Measurements from ENCODE around the gene ATP1B1. TPM values are rescaled to one million over a fixed set of nuclear protein-coding genes. Genes with fewer than 3 reads are reported as not detected.

ATP1B1 gene
- total and polyA plus RNA-seq, 9 of the 15 experiments (the other 6 are each of a cell fraction or from before 2014, with no cell fraction given), result 0.76 to 3.0 (median 1.7) TPM

DNA sequence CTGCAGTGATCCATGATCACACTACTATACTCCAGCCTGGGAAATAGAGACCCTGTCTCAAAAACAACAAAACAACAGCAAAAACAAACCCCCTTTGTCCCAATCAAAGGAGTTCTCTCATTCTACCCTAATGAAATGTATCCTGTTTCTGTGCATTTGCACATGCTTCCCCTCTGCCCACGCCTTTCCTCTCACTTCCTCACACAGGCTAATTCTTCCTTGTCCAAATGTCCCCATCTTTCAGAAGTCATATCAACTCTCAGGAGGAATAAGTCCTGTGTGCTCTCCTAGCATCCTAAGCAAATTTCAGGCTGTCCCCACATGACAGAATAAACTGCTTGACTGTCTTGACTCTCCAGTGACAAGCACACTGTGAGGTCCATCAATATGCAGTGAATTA lies 8.1 kb upstream of the ATP1B1 start (continued):
- no peak for TF ChIP-seq TCFL5 (CRISPR knock-in tag; conservative IDR thresholded peaks at IDR 0.05)
- TF ChIP-seq, protein P1, sequence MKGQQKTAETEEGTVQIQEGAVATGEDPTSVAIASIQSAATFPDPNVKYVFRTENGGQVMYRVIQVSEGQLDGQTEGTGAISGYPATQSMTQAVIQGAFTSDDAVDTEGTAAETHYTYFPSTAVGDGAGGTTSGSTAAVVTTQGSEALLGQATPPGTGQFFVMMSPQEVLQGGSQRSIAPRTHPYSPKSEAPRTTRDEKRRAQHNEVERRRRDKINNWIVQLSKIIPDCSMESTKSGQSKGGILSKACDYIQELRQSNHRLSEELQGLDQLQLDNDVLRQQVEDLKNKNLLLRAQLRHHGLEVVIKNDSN (CRISPR knock-in tag; IDR thresholded peaks at IDR 0.05), result no peak

DNA sequence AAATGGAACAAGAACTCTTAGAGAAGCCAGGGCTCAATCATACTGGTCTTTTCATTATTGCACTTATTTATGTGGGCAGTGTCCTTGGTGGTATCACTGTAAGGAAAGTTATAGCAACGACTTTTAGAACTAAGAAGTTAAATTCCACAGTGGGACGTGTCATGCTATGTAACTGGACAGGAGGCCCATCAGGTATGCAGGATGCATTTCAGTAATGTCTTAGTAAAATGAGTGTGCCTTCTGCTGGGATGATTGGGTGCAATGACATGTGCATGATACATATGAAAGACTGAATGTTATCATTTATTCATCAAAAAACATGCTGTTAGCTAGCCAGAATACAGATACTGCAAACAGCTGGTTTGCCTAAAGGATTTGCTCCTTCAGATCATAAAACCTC lies 6.9 kb upstream of the ATP1B1 start:
- Histone ChIP-seq H3K27me3 (ENCODE audit: control insufficient read depth in 2 of 2, insufficient read depth in 2 of 2, low read length in 2 of 2) (peaks cover 14 to 44% of the 10 kb centered on the region in 2 experiments), H3K4me1 (replicated peaks in 1 of 2; ENCODE audit: control insufficient read depth in 2 of 2, insufficient read depth in 2 of 2, low read length in 2 of 2) (no peaks in the 10 kb centered on the region), H3K9me3 (replicated peaks; ENCODE audit: control insufficient read depth, insufficient read depth, low read depth, low read length) (no peaks in the 10 kb centered on the region), H3K9ac (ENCODE audit: insufficient read depth in 1 of 2, low read depth in 2 of 2, low read length in 2 of 2) (no peak overlapping the region), H4K20me1 (replicated peaks; ENCODE audit: control insufficient read depth, insufficient read depth, low read length) (no peaks in the 10 kb centered on the region), H3K79me2 (ENCODE audit: control insufficient read depth, insufficient read depth, low read length) (no peaks in the 10 kb centered on the region), H3K4me3 (no peak overlapping the region), H3K36me3 (ENCODE audit: control insufficient read depth, insufficient read depth, low read length) (no peaks in the 10 kb centered on the region), H2AFZ (ENCODE audit: low read depth, low read length) (no peak overlapping the region), H3K9me1 (ENCODE audit: control insufficient read depth, insufficient read depth, low read length) (no peaks in the 10 kb centered on the region), H3K27ac (ENCODE audit: extremely low read depth, low read depth, low read length) (no peak overlapping the region), H3K4me2 (ENCODE audit: insufficient read depth, low read length) (no peak overlapping the region)
- ATAC-seq (no peak), FAIRE-seq (no peak), DNase-seq (ENCODE audit: extremely low read depth in 1 of 4, low spot score in 3 of 4) (no peak)
- no TSS peak for BruUV-seq (replicated peaks)
- ChIA-PET CTCF (ENCODE audit: low intra/inter-chr PET ratio) (no interaction called here), POLR2A (no interaction called here)
- WGBS (ENCODE audit: insufficient coverage, low coverage, missing lambda C conversion rate), result 5% methylated on average over 2 of the region's 2 CpGs
- intact Hi-C loops (cut with micrococcal nuclease), result no loop called here
- in situ Hi-C loops (cut with MboI), result no loop called here
- TF ChIP-seq SUPT5H (IDR thresholded peaks at IDR 0.05) (no peak), TSC22D4 (tag; IDR thresholded peaks at IDR 0.05) (no peak), NCOA2 (IDR thresholded peaks at IDR 0.05; ENCODE audit: partially characterized antibody in 2 of 2) (no peak), MYC (IDR thresholded peaks at IDR 0.05; ENCODE audit: low read depth, low read length) (no peak), MYC (CRISPR knock-in tag; IDR thresholded peaks at IDR 0.05; ENCODE audit: borderline replicate concordance, low read depth) (no peak), MEF2D (tag; conservative IDR thresholded peaks at IDR 0.05; ENCODE audit: low read depth) (no peak), PRPF4 (IDR thresholded peaks at IDR 0.05; ENCODE audit: insufficient read depth, low read depth, low read length, poor library complexity, severe bottlenecking) (no peak), ZNF766 (CRISPR knock-in tag; conservative IDR thresholded peaks at IDR 0.05) (no peak), L3MBTL2 (IDR thresholded peaks at IDR 0.05) (no peak), SMAD4 (CRISPR knock-in tag; conservative IDR thresholded peaks at IDR 0.05) (no peak), SAP30 (IDR thresholded peaks at IDR 0.05; ENCODE audit: borderline replicate concordance, insufficient read depth, low read depth, low read length, poor library complexity, severe bottlenecking) (no peak)
- TF ChIP-seq, protein P2, sequence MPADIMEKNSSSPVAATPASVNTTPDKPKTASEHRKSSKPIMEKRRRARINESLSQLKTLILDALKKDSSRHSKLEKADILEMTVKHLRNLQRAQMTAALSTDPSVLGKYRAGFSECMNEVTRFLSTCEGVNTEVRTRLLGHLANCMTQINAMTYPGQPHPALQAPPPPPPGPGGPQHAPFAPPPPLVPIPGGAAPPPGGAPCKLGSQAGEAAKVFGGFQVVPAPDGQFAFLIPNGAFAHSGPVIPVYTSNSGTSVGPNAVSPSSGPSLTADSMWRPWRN (IDR thresholded peaks at IDR 0.05; ENCODE audit: low read depth), result no peak
- TF ChIP-seq, protein P3, sequence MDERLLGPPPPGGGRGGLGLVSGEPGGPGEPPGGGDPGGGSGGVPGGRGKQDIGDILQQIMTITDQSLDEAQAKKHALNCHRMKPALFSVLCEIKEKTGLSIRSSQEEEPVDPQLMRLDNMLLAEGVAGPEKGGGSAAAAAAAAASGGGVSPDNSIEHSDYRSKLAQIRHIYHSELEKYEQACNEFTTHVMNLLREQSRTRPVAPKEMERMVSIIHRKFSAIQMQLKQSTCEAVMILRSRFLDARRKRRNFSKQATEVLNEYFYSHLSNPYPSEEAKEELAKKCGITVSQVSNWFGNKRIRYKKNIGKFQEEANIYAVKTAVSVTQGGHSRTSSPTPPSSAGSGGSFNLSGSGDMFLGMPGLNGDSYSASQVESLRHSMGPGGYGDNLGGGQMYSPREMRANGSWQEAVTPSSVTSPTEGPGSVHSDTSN (CRISPR knock-in tag; IDR thresholded peaks at IDR 0.05; ENCODE audit: low read depth), result no peak
- TF ChIP-seq, protein P3 (tag; conservative IDR thresholded peaks at IDR 0.05; ENCODE audit: low read depth), result no peak
- TF ChIP-seq, protein P4, sequence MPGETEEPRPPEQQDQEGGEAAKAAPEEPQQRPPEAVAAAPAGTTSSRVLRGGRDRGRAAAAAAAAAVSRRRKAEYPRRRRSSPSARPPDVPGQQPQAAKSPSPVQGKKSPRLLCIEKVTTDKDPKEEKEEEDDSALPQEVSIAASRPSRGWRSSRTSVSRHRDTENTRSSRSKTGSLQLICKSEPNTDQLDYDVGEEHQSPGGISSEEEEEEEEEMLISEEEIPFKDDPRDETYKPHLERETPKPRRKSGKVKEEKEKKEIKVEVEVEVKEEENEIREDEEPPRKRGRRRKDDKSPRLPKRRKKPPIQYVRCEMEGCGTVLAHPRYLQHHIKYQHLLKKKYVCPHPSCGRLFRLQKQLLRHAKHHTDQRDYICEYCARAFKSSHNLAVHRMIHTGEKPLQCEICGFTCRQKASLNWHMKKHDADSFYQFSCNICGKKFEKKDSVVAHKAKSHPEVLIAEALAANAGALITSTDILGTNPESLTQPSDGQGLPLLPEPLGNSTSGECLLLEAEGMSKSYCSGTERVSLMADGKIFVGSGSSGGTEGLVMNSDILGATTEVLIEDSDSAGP (CRISPR knock-in tag; IDR thresholded peaks at IDR 0.05), result no peak
